HEK293T (cell line): ENCODE data around the gene PSMA1.

Source experiments
- CTCF ChIA-PET: fragments of 350-600 bp; formaldehyde crosslinking; extraction: SDS; loops from one replicate; lab custom pipeline; 2021; ENCODE audit warnings: antibody characterized with exemption, inconsistent platforms; lab: Yijun Ruan, JAX
- POLR2A ChIA-PET: fragments of 350-600 bp; formaldehyde crosslinking; extraction: SDS; loops from one replicate; lab custom pipeline; 2020; ENCODE audit warnings: antibody characterized with exemption, inconsistent platforms; lab: Yijun Ruan, JAX
- DNase-seq: peaks from one replicate; pipeline ENCODE4 v3.0.0; 2012; ENCODE audit warnings: mixed read lengths; ENCODE audit errors: extremely low spot score
- ARNT ChIP-seq: fragments of 450-650 bp; IDR thresholded peaks from 2 replicates; pipeline ENCODE4 v1.6.1; 2017; ENCODE audit warnings: mild to moderate bottlenecking
- BHLHE40 ChIP-seq: fragments of 450-650 bp; IDR thresholded peaks from 2 replicates; pipeline ENCODE4 v1.6.1; 2016; ENCODE audit warnings: mild to moderate bottlenecking, moderate library complexity, borderline replicate concordance
- CTBP1 ChIP-seq: fragments of 450-650 bp; IDR thresholded peaks from 2 replicates; pipeline ENCODE4 v1.6.1; 2016; ENCODE audit warnings: borderline replicate concordance
- ELF4 ChIP-seq: fragments of 450-650 bp; IDR thresholded peaks from 2 replicates; pipeline ENCODE4 v1.6.1; 2017; ENCODE audit warnings: antibody characterized with exemption
- FOXA1 ChIP-seq: fragments of 450-650 bp; IDR thresholded peaks from 2 replicates; pipeline ENCODE4 v1.6.1; 2016; ENCODE audit warnings: mild to moderate bottlenecking
- FOXK2 ChIP-seq: fragments of 450-650 bp; IDR thresholded peaks from 2 replicates; pipeline ENCODE4 v1.6.1; 2016; ENCODE audit warnings: mild to moderate bottlenecking
- FOXM1 ChIP-seq: fragments of 450-650 bp; IDR thresholded peaks from 2 replicates; pipeline ENCODE4 v1.6.1; 2017; ENCODE audit warnings: mild to moderate bottlenecking, borderline replicate concordance
- HDGF ChIP-seq: fragments of 450-650 bp; IDR thresholded peaks from 2 replicates; pipeline ENCODE4 v1.6.1; 2017; ENCODE audit warnings: antibody characterized with exemption, borderline replicate concordance
- L3MBTL2 ChIP-seq: fragments of 450-650 bp; conservative IDR thresholded peaks from 2 replicates; pipeline ENCODE4 v1.6.1; 2016; ENCODE audit warnings: mild to moderate bottlenecking
- LEF1 ChIP-seq: fragments of 450-650 bp; IDR thresholded peaks from 2 replicates; pipeline ENCODE4 v1.6.1; 2017; ENCODE audit warnings: mild to moderate bottlenecking, borderline replicate concordance
- NFRKB ChIP-seq: fragments of 450-650 bp; IDR thresholded peaks from 2 replicates; pipeline ENCODE4 v1.6.1; 2016; ENCODE audit warnings: mild to moderate bottlenecking, moderate library complexity
- PKNOX1 ChIP-seq: fragments of 450-650 bp; IDR thresholded peaks from 2 replicates; pipeline ENCODE4 v1.6.1; 2016
- SP1 ChIP-seq: fragments of 450-650 bp; IDR thresholded peaks from 2 replicates; pipeline ENCODE4 v1.6.1; 2017
- SUZ12 ChIP-seq: fragments of 450-650 bp; IDR thresholded peaks from 2 replicates; pipeline ENCODE4 v1.6.1; 2016; ENCODE audit warnings: mild to moderate bottlenecking
- TARDBP ChIP-seq: fragments of 450-650 bp; IDR thresholded peaks from 2 replicates; pipeline ENCODE4 v1.6.1; 2016
- ZNF384 ChIP-seq: fragments of 450-650 bp; IDR thresholded peaks from 2 replicates; pipeline ENCODE4 v1.6.1; 2016

Gene PSMA1

DNA sequence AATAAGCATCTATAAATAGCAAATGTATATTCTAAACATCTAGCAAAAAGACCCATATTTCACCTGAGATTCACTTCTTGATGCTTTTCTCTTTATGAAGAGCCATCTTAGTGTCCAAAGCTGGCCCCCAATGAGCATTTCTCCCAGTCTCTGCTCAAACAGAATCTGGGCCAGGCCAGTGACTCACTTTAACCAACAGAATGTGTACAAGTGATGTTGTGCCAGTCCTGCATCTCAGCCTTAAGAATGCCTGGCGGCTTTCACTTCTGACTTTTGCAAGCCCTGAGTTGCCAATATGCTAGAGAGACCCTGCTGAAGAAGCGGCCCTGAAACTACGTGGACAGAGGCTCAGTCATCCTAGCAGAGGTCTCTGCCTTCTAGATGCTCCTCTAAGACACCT, 13.7 kb downstream of the PSMA1 start:
- CTCF ChIA-PET = no interaction called here
- TF ChIP-seq NFRKB = no peak
- no peak for TF ChIP-seq BHLHE40
- TF ChIP-seq HDGF = no peak
- no peak for TF ChIP-seq LEF1
- no peak for TF ChIP-seq PKNOX1
- TF ChIP-seq SUZ12 = no peak
- no peak for TF ChIP-seq SP1
- TF ChIP-seq ELF4 = no peak
- no peak for TF ChIP-seq L3MBTL2
- no peak for TF ChIP-seq FOXA1
- TF ChIP-seq CTBP1 = no peak
- TF ChIP-seq ARNT = no peak
- no peak for TF ChIP-seq ZNF384
- TF ChIP-seq FOXM1 = no peak
- TF ChIP-seq FOXK2 = no peak
- POLR2A ChIA-PET = no interaction called here
- no peak for DNase-seq

- ChIA-PET POLR2A (no interaction called here), CTCF (no interaction called here)
- no peak for DNase-seq
- TF ChIP-seq PKNOX1 (no peak), FOXK2 (no peak), FOXA1 (no peak), CTBP1 (no peak), ARNT (no peak), SP1 (no peak), LEF1 (no peak), FOXM1 (no peak), BHLHE40 (no peak), ELF4 (no peak)
These were observed 17.2 kb downstream of the PSMA1 start for GRCh38 chr11:14503023-14503422.

DNA sequence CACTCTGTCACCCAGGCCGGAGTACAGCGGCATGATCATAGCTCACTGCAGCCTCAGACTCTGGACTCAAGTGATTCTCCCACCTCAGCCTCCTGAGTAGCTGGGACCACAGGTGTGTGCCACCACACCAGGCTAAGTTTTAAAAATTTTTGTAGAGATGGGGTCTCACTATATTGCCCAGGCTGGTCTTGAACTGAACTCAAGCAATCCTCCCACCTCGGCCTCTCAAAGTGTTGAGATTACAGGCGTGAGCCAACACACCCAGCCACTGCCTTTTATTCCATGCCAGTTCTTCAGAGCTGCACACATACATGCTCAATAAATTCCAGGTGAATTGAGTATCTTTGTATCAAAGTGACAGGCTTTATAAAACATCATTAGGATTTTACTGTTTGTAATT, 18.1 kb downstream of the PSMA1 start:
- TF ChIP-seq L3MBTL2 = no peak
- no peak for TF ChIP-seq ELF4
- no peak for TF ChIP-seq CTBP1
- TF ChIP-seq TARDBP = no peak
- TF ChIP-seq ZNF384 = no peak
- no peak for TF ChIP-seq NFRKB
- TF ChIP-seq HDGF = no peak
- no peak for TF ChIP-seq PKNOX1
- no peak for TF ChIP-seq SUZ12
- no peak for TF ChIP-seq SP1
- TF ChIP-seq FOXK2 = no peak
- no peak for TF ChIP-seq ARNT
- no peak for TF ChIP-seq BHLHE40
- no peak for TF ChIP-seq FOXA1
- no peak for TF ChIP-seq LEF1
- TF ChIP-seq FOXM1 = no peak
- ChIA-PET POLR2A (no interaction called here), CTCF (no interaction called here)
- no peak for DNase-seq

- ChIA-PET POLR2A (interaction anchor here (0.6 to 1.6 kb wide), 9 partner anchors 14 to 392 kb away, joined by 3 to 9 read pairs (median 3); partner anchors contain the start of genes CYP2R1 and PSMA1), CTCF (no interaction called here)
- peak; percentile 31 for DNase-seq
- TF ChIP-seq FOXK2 (no peak), PKNOX1 (no peak), FOXM1 (no peak), FOXA1 (no peak), L3MBTL2 (no peak), TARDBP (no peak), NFRKB (no peak), BHLHE40 (no peak), SUZ12 (no peak), HDGF (no peak), ELF4 (no peak), ARNT (no peak), LEF1 (no peak), CTBP1 (no peak)
These were observed 20.0 kb downstream of the PSMA1 start for GRCh38 chr11:14500181-14500651.

DNA sequence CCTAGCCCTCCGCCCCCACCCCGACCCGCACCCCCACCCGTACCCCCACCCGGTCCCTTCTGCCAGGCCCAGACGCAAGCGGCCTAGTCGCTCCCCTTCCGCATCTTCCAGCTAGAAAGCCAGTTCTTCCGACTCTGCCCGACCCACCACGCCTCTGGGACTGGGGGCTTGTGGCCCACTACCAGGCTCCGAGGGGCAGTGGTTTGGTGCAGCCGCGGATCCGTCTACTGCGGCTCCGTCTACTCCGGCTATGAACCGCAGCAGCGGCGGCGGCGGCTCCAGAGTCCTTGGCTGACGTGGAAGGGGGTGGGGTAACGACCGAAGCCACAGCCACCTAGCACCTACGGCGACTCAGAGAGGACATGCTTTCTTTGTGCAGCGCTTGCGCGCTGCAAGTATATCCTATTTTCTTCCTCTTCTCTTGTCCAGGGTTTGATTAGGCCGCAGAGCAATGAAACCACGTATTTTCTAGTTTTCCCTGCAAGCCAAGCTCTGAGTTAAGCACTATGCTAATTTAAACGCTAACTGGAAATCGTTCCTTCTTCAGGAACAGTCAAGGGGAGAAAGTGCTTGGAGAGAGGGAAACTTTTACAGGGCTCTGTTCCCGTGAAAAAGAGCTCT, 20.5 kb downstream of the PSMA1 start, which contains the start of gene COPB1:
COPB1 (minus strand) TSS at position 252 of the 621 bp plus-strand sequence. CDS start 883 bp downstream, outside the sequence.
- POLR2A ChIA-PET = interaction anchor here (0.6 to 1.6 kb wide), 9 partner anchors 14 to 392 kb away, joined by 3 to 9 read pairs (median 3); partner anchors contain the start of genes CYP2R1 and PSMA1
- CTCF ChIA-PET = no interaction called here
- no peak for TF ChIP-seq FOXA1
- peak; percentile 21; the same call in 1 of the 2 replicates for TF ChIP-seq ELF4
- DNase-seq = peak; percentile 82

DNA sequence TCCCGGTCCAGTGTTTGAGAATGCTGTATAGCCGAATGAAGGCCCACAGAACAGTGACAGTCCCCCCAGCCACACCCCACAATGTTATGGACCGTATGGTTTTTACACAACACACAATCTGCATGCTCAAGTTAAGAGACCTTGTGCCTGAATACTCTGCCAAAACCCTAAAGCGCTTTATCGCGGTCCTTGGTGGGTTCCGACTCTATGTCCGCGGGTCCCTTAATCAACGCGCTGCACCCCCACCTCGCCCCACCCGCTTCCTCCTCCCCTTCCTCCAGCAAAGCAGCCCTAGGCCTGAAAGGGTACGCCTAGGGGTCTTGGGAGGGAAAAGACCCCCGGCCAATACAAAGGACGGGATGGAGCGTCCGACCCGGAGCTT, 21.0 kb downstream of the PSMA1 start:
- DNase-seq = no peak
- CTCF ChIA-PET = no interaction called here
- POLR2A ChIA-PET = interaction anchor here (1.3 to 1.6 kb wide), 3 partner anchors 145 to 393 kb away, joined by 3 to 9 read pairs (median 4); partner anchors contain the start of gene CYP2R1

More for the DNA sequence above, 21.0 kb downstream of the PSMA1 start:
- no peak for TF ChIP-seq ARNT
